Neuronal stem cell (in vitro differentiated cells): ENCODE measurements around the gene TTLL12.
A peak's percentile ranks its signal among the peaks of the same experiment; 100 is the strongest.

Experiments
- DNase-seq: peaks from one replicate; pipeline ENCODE4 v3.0.0-alpha.2; 2013; ENCODE audit warnings: low spot score
- H2AFZ ChIP-seq: one replicate; pipeline ENCODE4 v1.6.1; 2013; ENCODE audit warnings: mild to moderate bottlenecking, low read length, inconsistent platforms
- H2AK5ac ChIP-seq: 2 replicates; pipeline ENCODE4 v1.6.1; 2013; ENCODE audit warnings: low read depth, mild to moderate bottlenecking, inconsistent platforms, low read length, moderate library complexity, mixed read lengths
- H2BK120ac ChIP-seq: 2 replicates; pipeline ENCODE4 v1.6.1; 2013; ENCODE audit warnings: low read depth, mild to moderate bottlenecking, inconsistent platforms, low read length, moderate library complexity, mixed read lengths
- H2BK12ac ChIP-seq: one replicate; pipeline ENCODE4 v1.6.1; 2013; ENCODE audit warnings: low read length, inconsistent platforms
- H2BK15ac ChIP-seq: 2 replicates; pipeline ENCODE4 v1.6.1; 2013; ENCODE audit warnings: mild to moderate bottlenecking, low read length, inconsistent platforms, mixed read lengths
- H2BK5ac ChIP-seq: one replicate; pipeline ENCODE4 v1.6.1; 2013; ENCODE audit warnings: inconsistent platforms, mild to moderate bottlenecking, low read length, moderate library complexity
- H3K14ac ChIP-seq: one replicate; pipeline ENCODE4 v1.6.1; 2013; ENCODE audit warnings: low read length, inconsistent platforms
- H3K18ac ChIP-seq: 2 replicates; pipeline ENCODE4 v1.6.1; 2013; ENCODE audit warnings: low read length, inconsistent platforms
- H3K23ac ChIP-seq: 2 replicates; pipeline ENCODE4 v1.6.1; 2013; ENCODE audit warnings: low read depth, mild to moderate bottlenecking, mixed read lengths, low read length, inconsistent platforms; ENCODE audit not compliant: poor library complexity
- H3K27ac ChIP-seq: replicated peaks from 3 replicates; pipeline ENCODE4 v1.5.1; 2013; ENCODE audit warnings: low read length, inconsistent platforms
- H3K27me3 ChIP-seq, 3 experiments: 2 replicates each; pipeline ENCODE4 v1.6.1; 2013; ENCODE audit warnings: low read length in 3 of 3, mild to moderate bottlenecking in 2 of 3, inconsistent platforms in 1 of 3, low read depth in 1 of 3, mixed read lengths in 1 of 3, moderate library complexity in 1 of 3; ENCODE audit not compliant: control insufficient read depth in 3 of 3, insufficient read depth in 3 of 3
- H3K36me3 ChIP-seq, 2 donors: replicated peaks in 1 of 2; 2 replicates each; pipeline ENCODE4 v1.6.1; 2013; ENCODE audit warnings: low read length in 2 of 2; ENCODE audit not compliant: control insufficient read depth in 2 of 2, insufficient read depth in 2 of 2
- H3K4ac ChIP-seq: 2 replicates; pipeline ENCODE4 v1.6.1; 2013; ENCODE audit warnings: inconsistent platforms, mild to moderate bottlenecking, low read length, moderate library complexity
- H3K4me1 ChIP-seq, 2 donors: 1 replicate in 1 of 2; 2 replicates in 1 of 2; pipeline ENCODE4 v1.6.1; 2013; ENCODE audit warnings: low read length in 2 of 2, low read depth in 1 of 2; ENCODE audit not compliant: control insufficient read depth in 2 of 2, insufficient read depth in 1 of 2
- H3K4me2 ChIP-seq: one replicate; pipeline ENCODE4 v1.6.1; 2013; ENCODE audit warnings: mild to moderate bottlenecking, low read length, inconsistent platforms; ENCODE audit not compliant: insufficient read depth, poor library complexity, severe bottlenecking
- H3K4me3 ChIP-seq, 2 donors: 2 replicates each; pipeline ENCODE4 v1.5.1; 2013; ENCODE audit warnings: low read length in 2 of 2, mild to moderate bottlenecking in 2 of 2, inconsistent platforms in 1 of 2, moderate library complexity in 1 of 2
- H3K79me1 ChIP-seq: one replicate; pipeline ENCODE4 v1.6.1; 2013; ENCODE audit warnings: low read depth, mild to moderate bottlenecking, inconsistent platforms, low read length, moderate library complexity
- H3K9ac ChIP-seq: one replicate; pipeline ENCODE4 v1.6.1; 2013; ENCODE audit warnings: mild to moderate bottlenecking, low read depth, low read length, inconsistent platforms; ENCODE audit not compliant: poor library complexity
- H3K9me3 ChIP-seq, 2 donors: replicated peaks in 1 of 2; 2 replicates each; pipeline versions ENCODE3 to v1.6.1; 2013; ENCODE audit warnings: low read length in 2 of 2, mild to moderate bottlenecking in 2 of 2, inconsistent platforms in 1 of 2, low read depth in 1 of 2, mixed read lengths in 1 of 2, moderate library complexity in 1 of 2; ENCODE audit not compliant: control insufficient read depth in 2 of 2, insufficient read depth in 1 of 2
- H4K8ac ChIP-seq: one replicate; pipeline ENCODE4 v1.6.1; 2013; ENCODE audit warnings: low read depth, mild to moderate bottlenecking, inconsistent platforms, low read length, moderate library complexity
- H4K91ac ChIP-seq: one replicate; pipeline ENCODE4 v1.6.1; 2013; ENCODE audit warnings: low read length, low read depth, mild to moderate bottlenecking, inconsistent platforms; ENCODE audit not compliant: poor library complexity
- WGBS, 2 donors: extraction: QIAGEN DNeasy Blood & Tissue Kit; methylation state at CpG; one replicate each; pipeline ENCODE4 v1.1.7; 2013; ENCODE audit warnings: missing lambda C conversion rate in 2 of 2, mixed read lengths in 1 of 2; ENCODE audit not compliant: insufficient read length in 2 of 2, insufficient replicate concordance in 1 of 2; ENCODE audit errors: extremely low coverage in 2 of 2; 5-methylcytosine and 5-hydroxymethylcytosine counted together

The TTLL12 gene

DNA sequence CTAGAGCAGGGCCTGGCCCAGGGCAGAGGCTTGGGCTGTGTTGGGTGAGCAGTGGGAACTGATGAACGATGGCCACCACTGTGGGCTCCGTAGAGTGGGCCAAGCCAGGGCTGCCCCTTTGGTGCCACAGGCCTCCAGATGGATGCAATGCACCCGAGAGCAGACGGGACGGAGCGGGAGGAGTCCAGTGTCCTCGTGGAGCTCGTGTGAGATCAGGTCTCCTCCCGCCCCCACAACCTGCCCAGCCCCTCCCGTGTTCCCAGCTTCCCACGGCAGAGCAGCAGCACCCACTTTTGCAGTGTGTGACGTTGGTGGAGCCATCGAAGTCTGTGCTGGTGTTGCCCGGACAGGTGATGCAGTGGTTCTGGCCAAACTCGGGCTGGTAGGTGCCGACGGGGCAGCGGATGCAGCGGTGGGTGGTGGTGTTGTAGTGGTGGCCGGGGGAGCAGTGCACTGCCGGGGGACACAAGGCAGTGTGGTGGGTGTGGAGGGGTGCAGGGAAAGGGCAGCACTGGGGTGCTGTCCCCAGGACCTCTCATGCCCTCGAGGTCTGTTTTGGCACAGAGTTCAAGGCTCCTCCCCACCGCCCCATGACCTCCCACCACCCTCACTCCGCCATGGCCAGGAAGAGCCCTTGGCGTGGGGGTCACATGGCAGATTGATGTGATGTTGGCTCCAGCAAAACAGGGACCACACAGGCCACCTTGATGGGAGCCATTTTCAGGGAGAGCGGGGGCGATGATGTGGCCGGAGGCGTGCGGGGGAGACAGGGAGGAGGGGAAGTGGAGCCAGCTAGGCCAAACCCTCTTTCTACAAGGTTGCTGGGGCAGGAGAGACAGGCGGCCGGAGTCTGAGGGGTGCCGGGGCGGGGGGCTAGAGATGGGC is 23.9 kb upstream of the TTLL12 start:
- H3K27me3 ChIP-seq = peaks cover 0 to 24% (median 0%) of the 10 kb centered on the region in 3 experiments
- WGBS, 2 donors = no CpG with 5 or more reads among the region's 34 CpGs
- H3K79me1 ChIP-seq = peaks cover 5% of the 10 kb centered on the region
- H3K4me2 ChIP-seq = no peak overlapping the region
- H3K18ac ChIP-seq = no peak overlapping the region
- H3K9ac ChIP-seq = no peak overlapping the region
- H3K27ac ChIP-seq = no peak overlapping the region
- H4K8ac ChIP-seq = no peak overlapping the region
- peak overlapping the region; percentile 75 for H2BK5ac ChIP-seq
- peaks cover 0 to 52% of the 10 kb centered on the region in 2 donors for H3K36me3 ChIP-seq
- no peak overlapping the region for H2BK12ac ChIP-seq
- H3K23ac ChIP-seq = peak overlapping the region; percentile 95
- H2BK120ac ChIP-seq = no peak overlapping the region
- H3K14ac ChIP-seq = no peak overlapping the region
- no peak overlapping the region for H4K91ac ChIP-seq
- H3K4me1 ChIP-seq = peaks cover 4 to 6% of the 10 kb centered on the region in 2 donors
- H2AK5ac ChIP-seq = no peak overlapping the region
- DNase-seq = no peak
- no peaks in the 10 kb centered on the region for H3K9me3 ChIP-seq
- no peak overlapping the region for H3K4me3 ChIP-seq
- H2BK15ac ChIP-seq = no peak overlapping the region
- H3K4ac ChIP-seq = no peak overlapping the region
- H2AFZ ChIP-seq = no peak overlapping the region

DNA sequence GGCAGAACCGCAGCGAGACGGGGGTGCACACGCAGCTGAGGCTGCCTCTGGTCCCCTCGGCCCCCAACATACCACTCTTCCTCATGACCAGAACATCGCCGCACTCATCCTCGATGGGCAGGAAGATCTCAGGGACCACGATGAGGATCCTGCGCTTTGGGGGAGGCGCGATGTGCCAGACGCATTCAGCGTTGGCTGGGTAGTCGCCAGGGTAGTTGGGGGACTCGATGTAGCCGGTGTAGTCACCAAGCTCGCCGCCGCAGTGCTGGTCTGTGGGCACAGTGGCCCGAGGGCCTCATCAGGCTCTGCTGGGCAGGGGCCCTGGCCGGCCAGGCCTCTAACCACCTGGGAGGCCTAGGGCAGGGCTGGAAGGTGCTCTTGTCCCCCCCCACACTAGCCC is 23.0 kb upstream of the TTLL12 start:
- Histone ChIP-seq H3K27me3 (peaks cover 0 to 24% (median 0%) of the 10 kb centered on the region in 3 experiments), H2AK5ac (no peak overlapping the region), H3K4me3 (no peak overlapping the region), H4K8ac (no peak overlapping the region), H3K18ac (no peak overlapping the region), H2BK5ac (peak overlapping the region; percentile 24), H3K79me1 (peaks cover 7% of the 10 kb centered on the region), H3K14ac (peak overlapping the region; percentile 38), H3K27ac (no peak overlapping the region), H2AFZ (no peak overlapping the region), H3K4me2 (no peak overlapping the region), H3K4me1 (peaks cover 4 to 6% of the 10 kb centered on the region in 2 donors), H3K4ac (no peak overlapping the region), H3K9ac (peak overlapping the region; percentile 77), H4K91ac (no peak overlapping the region), H2BK120ac (no peak overlapping the region), H2BK12ac (no peak overlapping the region), H3K23ac (peak overlapping the region; percentile 55), H2BK15ac (no peak overlapping the region), H3K36me3 (peaks cover 0 to 51% of the 10 kb centered on the region in 2 donors), H3K9me3 (no peaks in the 10 kb centered on the region)
- no CpG with 5 or more reads among the region's 22 CpGs for WGBS, 2 donors
- DNase-seq = no peak

DNA sequence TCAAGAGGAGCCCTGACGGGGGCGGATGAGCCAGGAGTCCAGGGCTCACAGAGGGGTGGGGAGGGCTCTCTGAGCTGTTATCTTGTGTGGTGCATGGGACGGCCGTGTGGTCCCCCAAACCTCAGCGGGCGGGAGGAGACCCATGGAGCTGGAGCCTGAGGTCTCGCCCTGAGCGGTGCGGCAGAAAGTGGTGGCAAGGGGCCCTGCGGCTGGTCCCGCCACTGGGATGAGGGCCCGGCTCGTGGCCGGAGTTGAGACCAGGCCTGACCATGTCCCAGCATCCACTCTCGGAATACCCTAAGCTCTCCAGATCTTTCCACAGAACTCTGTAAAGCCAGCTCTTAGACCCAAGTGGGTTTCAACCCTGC is 22.6 kb upstream of the TTLL12 start:
- WGBS, 2 donors = no CpG with 5 or more reads among the region's 15 CpGs
- Histone ChIP-seq H3K79me1 (peaks cover 7% of the 10 kb centered on the region), H3K27me3 (peaks cover 0 to 21% (median 0%) of the 10 kb centered on the region in 3 experiments)

DNA sequence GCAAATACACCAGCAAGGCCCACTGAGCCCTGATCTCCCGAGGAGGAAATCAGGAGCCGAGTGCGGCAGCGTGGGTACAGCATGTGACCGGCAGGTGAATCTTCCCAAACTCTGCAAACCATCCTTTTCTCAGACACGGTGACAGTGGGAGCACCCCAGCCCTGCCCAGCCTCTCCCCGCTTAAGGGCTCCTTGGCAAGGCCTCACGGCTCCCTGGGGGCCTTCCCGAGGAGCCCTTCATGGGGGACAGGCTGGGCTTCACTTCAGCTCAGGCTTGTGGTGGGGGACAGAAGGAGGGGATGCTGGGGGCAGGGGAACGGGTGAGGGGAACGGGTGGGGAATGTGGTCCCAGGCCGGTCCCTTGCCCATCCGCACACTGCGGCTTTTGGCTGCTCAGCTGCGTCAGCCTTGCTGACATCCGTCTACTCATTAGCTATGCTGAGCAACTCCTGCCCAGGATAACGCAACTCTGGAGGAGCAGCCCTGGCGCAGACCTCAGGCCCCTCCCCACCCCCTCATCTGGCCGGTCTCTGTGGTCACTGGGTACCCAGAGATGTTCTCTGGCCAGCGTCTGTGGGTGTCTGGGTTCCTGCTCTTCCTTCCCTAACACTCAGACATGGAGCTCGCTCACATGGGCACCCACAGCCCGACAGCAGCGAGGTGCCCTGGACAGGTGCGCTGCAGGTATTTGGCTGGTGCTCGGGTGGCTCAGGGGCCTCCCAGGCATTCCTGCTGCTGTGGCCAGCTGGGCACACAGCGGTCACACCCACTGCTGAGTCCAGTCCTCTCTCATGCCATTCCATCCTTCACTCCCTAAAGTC is 22.0 kb upstream of the TTLL12 start:
- Histone ChIP-seq H2BK5ac (no peak overlapping the region), H3K14ac (no peak overlapping the region), H2BK12ac (no peak overlapping the region), H2AK5ac (no peak overlapping the region), H4K8ac (no peak overlapping the region), H3K79me1 (peaks cover 7% of the 10 kb centered on the region), H2BK120ac (no peak overlapping the region), H3K4me2 (no peak overlapping the region), H2AFZ (no peak overlapping the region), H3K4ac (no peak overlapping the region), H4K91ac (no peak overlapping the region), H3K4me1 (peaks cover 4 to 6% of the 10 kb centered on the region in 2 donors), H2BK15ac (no peak overlapping the region), H3K27ac (no peak overlapping the region), H3K36me3 (peaks cover 0 to 53% of the 10 kb centered on the region in 2 donors), H3K9ac (no peak overlapping the region), H3K18ac (no peak overlapping the region), H3K23ac (no peak overlapping the region), H3K4me3 (no peak overlapping the region), H3K9me3 (no peaks in the 10 kb centered on the region), H3K27me3 (peaks cover 0 to 19% (median 0%) of the 10 kb centered on the region in 3 experiments)
- DNase-seq = no peak
- no CpG with 5 or more reads among the region's 26 CpGs for WGBS, 2 donors

More for the DNA sequence above, 22.6 kb upstream of the TTLL12 start:
- no peak overlapping the region for H3K18ac ChIP-seq
- H3K9ac ChIP-seq = peak overlapping the region; percentile 44
- no peak overlapping the region for H3K27ac ChIP-seq
- no peak for DNase-seq
- H4K8ac ChIP-seq = no peak overlapping the region
- H3K36me3 ChIP-seq = peaks cover 0 to 52% of the 10 kb centered on the region in 2 donors
- H4K91ac ChIP-seq = no peak overlapping the region
- no peak overlapping the region for H2AFZ ChIP-seq
- H3K9me3 ChIP-seq = no peaks in the 10 kb centered on the region
- no peak overlapping the region for H2BK15ac ChIP-seq
- no peak overlapping the region for H3K14ac ChIP-seq
- no peak overlapping the region for H2BK120ac ChIP-seq
- H3K4me1 ChIP-seq = peaks cover 4 to 6% of the 10 kb centered on the region in 2 donors
- no peak overlapping the region for H2AK5ac ChIP-seq
- H3K4ac ChIP-seq = no peak overlapping the region
- no peak overlapping the region for H2BK5ac ChIP-seq
- H3K4me3 ChIP-seq = no peak overlapping the region
- H2BK12ac ChIP-seq = no peak overlapping the region
- no peak overlapping the region for H3K4me2 ChIP-seq
- H3K23ac ChIP-seq = peak overlapping the region; percentile 55
